HCT116 (cell line): ENCODE measurements around the gene TMEM89. TPM values are rescaled to one million over a fixed set of nuclear protein-coding genes. Genes with fewer than 3 reads are reported as not detected.

Source experiments
- ATAC-seq: fragments of 200-7000 bp; cut with Tn5 transposase; 2 replicates; pipeline ENCODE4 v1.9.1; 2020; ENCODE audit warnings: mild to moderate bottlenecking, moderate library complexity
- BruUV-seq: library from RNA; stranded (reverse); fragments of 400-500 nt; replicated peaks from 2 replicates; lab custom pipeline; 2021; lab: Mats Ljungman, UMichigan
- CTCF ChIA-PET: fragments of 300-600 bp; sonication (Branson Sonifier 250); formaldehyde crosslinking; loops from one replicate; lab custom pipeline; 2021; ENCODE audit warnings: antibody characterized with exemption; lab: Charles Lee
- POLR2A ChIA-PET: fragments of 300-600, 350-600 bp; sonication (Branson Sonifier 250); formaldehyde crosslinking; loops from one replicate; lab custom pipeline; 2021; ENCODE audit warnings: antibody characterized with exemption; lab: Charles Lee
- RAD21 ChIA-PET, 2 experiments: fragments of 300-600 bp; sonication (Branson Sonifier 250); formaldehyde crosslinking; loops; one replicate each; lab custom pipeline; 2023; ENCODE audit warnings: low total read pairs in 2 of 2; ENCODE audit not compliant: uncharacterized antibody in 2 of 2, unreplicated experiment in 2 of 2, low non-redundant PET in 1 of 2; lab: Charles Lee
- DNase-seq: peaks from one replicate; pipeline ENCODE4 v3.0.0-alpha.2; 2010; ENCODE audit warnings: low read depth, low spot score
- H2AFZ ChIP-seq: fragments of 200-600 bp; shearing (Covaris generic), sonication (generic); 2 replicates; pipeline ENCODE4 v1.6.1; 2017; ENCODE audit warnings: low read depth, mixed run types, mixed read lengths, antibody characterized with exemption, low read length; ENCODE audit not compliant: poor library complexity, severe bottlenecking
- H3K27ac ChIP-seq: 2 replicates; pipeline ENCODE4 v1.5.1; 2012; ENCODE audit warnings: low read depth, low read length
- H3K27me3 ChIP-seq: fragments of 200-600 bp; sonication (generic); 2 replicates; pipeline ENCODE4 v1.6.1; 2016; ENCODE audit warnings: mixed run types, low read length, mixed read lengths; ENCODE audit not compliant: insufficient read depth
- H3K36me3 ChIP-seq, 2 experiments: fragments of 200-500 bp in 1 of 2; fragments of 200-600 bp in 1 of 2; sonication (Bioruptor generic) in 1 of 2; sonication (generic) in 1 of 2; 2 replicates each; pipeline versions ENCODE4 v1.5.1 to v1.6.1; 2014 to 2016; ENCODE audit warnings: low read length in 2 of 2, inconsistent platforms in 1 of 2, mixed read lengths in 1 of 2, mixed run types in 1 of 2; ENCODE audit not compliant: insufficient read depth in 2 of 2, control insufficient read depth in 1 of 2
- H3K4me1 ChIP-seq, 2 experiments: fragments of 200-600 bp in 1 of 2; sonication (generic) in 1 of 2; 2 replicates each; pipeline versions ENCODE4 v1.5.1 to v1.6.1; 2012 to 2017; ENCODE audit warnings: low read length in 2 of 2, inconsistent platforms in 1 of 2, mild to moderate bottlenecking in 1 of 2, mixed read lengths in 1 of 2, mixed run types in 1 of 2, moderate library complexity in 1 of 2; ENCODE audit not compliant: insufficient read depth in 2 of 2, control insufficient read depth in 1 of 2
- H3K4me2 ChIP-seq: fragments of 200-600 bp; sonication (generic); 2 replicates; pipeline ENCODE4 v1.6.1; 2017; ENCODE audit warnings: mixed run types, low read length, mixed read lengths
- H3K4me3 ChIP-seq, 2 experiments: fragments of 200-600 bp in 1 of 2; sonication (generic) in 1 of 2; replicated peaks in 1 of 2; 2 replicates each; pipeline ENCODE4 v1.5.1; 2011 to 2016; ENCODE audit warnings: low read length in 2 of 2, control low read depth in 1 of 2, low read depth in 1 of 2, mild to moderate bottlenecking in 1 of 2, mixed read lengths in 1 of 2, mixed run types in 1 of 2
- H3K79me2 ChIP-seq: fragments of 200-600 bp; sonication (generic); 2 replicates; pipeline ENCODE4 v1.6.1; 2017; ENCODE audit warnings: mild to moderate bottlenecking, mixed run types, low read length, moderate library complexity, mixed read lengths; ENCODE audit not compliant: insufficient read depth
- H3K9ac ChIP-seq: fragments of 200-600 bp; sonication (generic); 2 replicates; pipeline ENCODE4 v1.6.1; 2016; ENCODE audit warnings: low read length, mixed read lengths
- H3K9me2 ChIP-seq: fragments of 200-600 bp; sonication (generic), shearing (Covaris generic); 2 replicates; pipeline ENCODE4 v1.6.1; 2017; ENCODE audit warnings: mixed run types, mild to moderate bottlenecking, moderate library complexity; ENCODE audit not compliant: insufficient read depth
- H3K9me3 ChIP-seq, 2 experiments: fragments of 200-500 bp in 1 of 2; fragments of 200-600 bp in 1 of 2; sonication (Bioruptor generic) in 1 of 2; sonication (generic) in 1 of 2; 2 replicates each; pipeline ENCODE4 v1.6.1; 2014 to 2017; ENCODE audit warnings: low read length in 2 of 2, mixed read lengths in 2 of 2, inconsistent platforms in 1 of 2, low read depth in 1 of 2, mild to moderate bottlenecking in 1 of 2, mixed run types in 1 of 2, moderate library complexity in 1 of 2; ENCODE audit not compliant: control insufficient read depth in 1 of 2, insufficient read depth in 1 of 2
- H4K20me1 ChIP-seq: fragments of 200-600 bp; sonication (generic), shearing (Covaris generic); 2 replicates; pipeline ENCODE4 v1.6.1; 2017; ENCODE audit warnings: mixed run types, mild to moderate bottlenecking, moderate library complexity; ENCODE audit not compliant: insufficient read depth
- ATF3 ChIP-seq: IDR thresholded peaks from 2 replicates; pipeline ENCODE4 v1.6.1; 2012
- SIN3A ChIP-seq: IDR thresholded peaks from 2 replicates; pipeline ENCODE4 v1.6.1; 2012; ENCODE audit warnings: low read depth
- ZBTB33 ChIP-seq: IDR thresholded peaks from 2 replicates; pipeline ENCODE4 v1.6.1; 2011; ENCODE audit warnings: mild to moderate bottlenecking, low read length, moderate library complexity; ENCODE audit not compliant: insufficient replicate concordance; ENCODE audit errors: extremely low read depth
- ZFX ChIP-seq: fragments of 450-650 bp; IDR thresholded peaks from 2 replicates; pipeline ENCODE4 v1.6.1; 2017
- intact Hi-C: fragments of 100-400 bp; cut with micrococcal nuclease; formaldehyde crosslinking; loops from 2 replicates; pipeline ENCODE4 v1.10.0; 2022
- total RNA-seq: library from RNA; stranded (reverse); gene quantifications from one replicate; pipeline ENCODE4 v1.2.1, GENCODE V29; 2021; ENCODE audit not compliant: unreplicated experiment

TMEM89 gene
- total RNA-seq, 1 experiment from 2014 or later, result 0.49 TPM

- TF ChIP-seq ZFX (no peak), SIN3A (no peak), ATF3 (no peak), ZBTB33 (no peak)
- TF ChIP-seq, all 23 proteins: peak for 0
- Histone ChIP-seq H3K4me2 (peak overlapping the region; percentile 76), H3K27me3 (no peaks in the 10 kb centered on the region), H3K4me3 (peak overlapping the region in 1 of 2 experiments; percentile 56; a peak in 2 of 4 replicates), H3K9me3 (peaks cover 0 to 6% of the 10 kb centered on the region in 2 experiments; a peak in 1 of 4 replicates), H3K79me2 (no peaks in the 10 kb centered on the region), H3K9ac (no peak overlapping the region), H3K4me1 (peaks cover 8 to 20% of the 10 kb centered on the region in 2 experiments), H3K9me2 (no peaks in the 10 kb centered on the region), H3K27ac (no peak overlapping the region), H2AFZ (no peak overlapping the region), H4K20me1 (no peaks in the 10 kb centered on the region), H3K36me3 (no peaks in the 10 kb centered on the region)
- DNase-seq, result no peak
- ChIA-PET RAD21 (interaction anchor here in 1 of 2 experiments (1.6 kb wide), 1 partner anchor 27 kb away, joined by 4 read pairs; the partner anchor contains the start of gene SLC26A6), CTCF (interaction anchor here (1.7 to 2.2 kb wide), 3 partner anchors 14 to 27 kb away, joined by 4 to 12 read pairs (median 5); partner anchors contain the start of genes NCKIPSD and SLC26A6), POLR2A (interaction anchor here (0.7 to 2.6 kb wide), 3 partner anchors 16 to 26 kb away, joined by 3 to 15 read pairs (median 3); partner anchors contain the start of genes NCKIPSD and SLC26A6)
- intact Hi-C loops, result loop anchor here (10.0 kb wide), 1 partner anchor 107 kb away; the partner anchor contains the start of gene PFKFB4
- no peak for ATAC-seq
- no TSS peak for BruUV-seq
These were observed 40.7 kb upstream of the TMEM89 start for GRCh38 chr3:48662145-48662752.
